ENCODE results near the gene NT5DC3.

Gene NT5DC3

GRCh38 chr12:103833891-103834290 lies 7.1 kb downstream of the NT5DC3 start:
- FAIRE-seq (no peak), DNase-seq (ENCODE audit: insufficient read length, low spot score) (no peak)

- no peak for FAIRE-seq
- no peak for DNase-seq (ENCODE audit: insufficient read length, low spot score)
Observed at GRCh38 chr12:103833095-103833775, 7.8 kb downstream of the NT5DC3 start.

- no peak for DNase-seq (ENCODE audit: insufficient read length, low spot score)
- FAIRE-seq: peak; percentile 70
Observed at GRCh38 chr12:103832048-103832997, 8.7 kb downstream of the NT5DC3 start.

- FAIRE-seq: no peak
Observed at GRCh38 chr12:103830730-103831320, 10.2 kb downstream of the NT5DC3 start.

GRCh38 chr12:103830025-103830725 lies 10.9 kb downstream of the NT5DC3 start:
- no peak for FAIRE-seq
- no peak for DNase-seq (ENCODE audit: insufficient read length, low spot score)

More at GRCh38 chr12:103830730-103831320, 10.2 kb downstream of the NT5DC3 start:
- no peak for DNase-seq (ENCODE audit: insufficient read length, low spot score)

GRCh38 chr12:103829092-103829491 lies 11.9 kb downstream of the NT5DC3 start:
- FAIRE-seq (no peak), DNase-seq (ENCODE audit: insufficient read length, low spot score) (no peak)

GRCh38 chr12:103827911-103828391 lies 13.1 kb downstream of the NT5DC3 start:
- no peak for FAIRE-seq
- DNase-seq (ENCODE audit: insufficient read length, low spot score): no peak

GRCh38 chr12:103824845-103825244 lies 16.2 kb downstream of the NT5DC3 start:
- FAIRE-seq (no peak), DNase-seq (ENCODE audit: insufficient read length, low spot score) (no peak)

- DNase-seq (ENCODE audit: insufficient read length, low spot score): no peak
- FAIRE-seq: no peak
Observed at GRCh38 chr12:103824290-103824689, 16.7 kb downstream of the NT5DC3 start.

GRCh38 chr12:103823871-103824270 lies 17.2 kb downstream of the NT5DC3 start:
- DNase-seq (ENCODE audit: insufficient read length, low spot score) (no peak), FAIRE-seq (no peak)

- FAIRE-seq (no peak), DNase-seq (ENCODE audit: insufficient read length, low spot score) (no peak)
Observed at GRCh38 chr12:103821773-103822172, 19.3 kb downstream of the NT5DC3 start.

GRCh38 chr12:103820881-103821489 lies 20.0 kb downstream of the NT5DC3 start:
- DNase-seq (ENCODE audit: insufficient read length, low spot score): no peak
- no peak for FAIRE-seq

- FAIRE-seq (no peak), DNase-seq (ENCODE audit: insufficient read length, low spot score) (no peak)
Observed at GRCh38 chr12:103820361-103820760, 20.7 kb downstream of the NT5DC3 start.

- FAIRE-seq: no peak
- DNase-seq (ENCODE audit: insufficient read length, low spot score): no peak
Observed at GRCh38 chr12:103819892-103820291, 21.1 kb downstream of the NT5DC3 start.

- FAIRE-seq (no peak), DNase-seq (ENCODE audit: insufficient read length, low spot score) (no peak)
Observed at GRCh38 chr12:103819312-103819711, 21.7 kb downstream of the NT5DC3 start.

GRCh38 chr12:103817791-103818190 lies 23.2 kb downstream of the NT5DC3 start:
- FAIRE-seq (no peak), DNase-seq (ENCODE audit: insufficient read length, low spot score) (no peak)

- no peak for FAIRE-seq
- DNase-seq (ENCODE audit: insufficient read length, low spot score): no peak
Observed at GRCh38 chr12:103816663-103817062, 24.4 kb downstream of the NT5DC3 start.

GRCh38 chr12:103814436-103814835 lies 26.6 kb downstream of the NT5DC3 start:
- FAIRE-seq: no peak

GRCh38 chr12:103813949-103814348 lies 27.1 kb downstream of the NT5DC3 start:
- FAIRE-seq (no peak), DNase-seq (ENCODE audit: insufficient read length, low spot score) (no peak)

More at GRCh38 chr12:103814436-103814835, 26.6 kb downstream of the NT5DC3 start:
- DNase-seq (ENCODE audit: insufficient read length, low spot score): no peak

GRCh38 chr12:103813426-103813825 lies 27.6 kb downstream of the NT5DC3 start:
- no peak for DNase-seq (ENCODE audit: insufficient read length, low spot score)
- FAIRE-seq: no peak
